ENCODE data around the gene CFAP77. TPM values are rescaled to one million over a fixed set of nuclear protein-coding genes. Genes with fewer than 3 reads are reported as not detected.
A peak's percentile ranks its signal among the peaks of the same experiment; 100 is the strongest.

CFAP77 gene
- total RNA-seq, 1 donor from 2014 or later = not detected

- no peak overlapping the region for H3K9ac ChIP-seq (ENCODE audit: low read depth in 1 of 3, low read length in 3 of 3)
- no peak overlapping the region for H3K4me3 ChIP-seq (ENCODE audit: low read length in 3 of 3)
- no peak overlapping the region for H3K27ac ChIP-seq (ENCODE audit: low read depth, low read length)
- no peaks in the 10 kb centered on the region for H3K9me3 ChIP-seq (ENCODE audit: control insufficient read depth in 3 of 3, low read length in 3 of 3)
- H3K4me1 ChIP-seq (ENCODE audit: control insufficient read depth in 3 of 3, insufficient read depth in 3 of 3, low read length in 3 of 3) = peaks cover 0 to 6% (median 4%) of the 10 kb centered on the region in 3 donors
- H3K36me3 ChIP-seq (ENCODE audit: control insufficient read depth in 3 of 3, insufficient read depth in 3 of 3, low read length in 3 of 3) = no peaks in the 10 kb centered on the region
- peaks cover 76 to 86% (median 81%) of the 10 kb centered on the region in 3 donors for H3K27me3 ChIP-seq (ENCODE audit: control insufficient read depth in 3 of 3, insufficient read depth in 3 of 3, low read length in 3 of 3)
Observed at GRCh38 chr9:132575811-132576210, 165.8 kb downstream of the CFAP77 start.

GRCh38 chr9:132577119-132577518 lies 167.1 kb downstream of the CFAP77 start:
- no peaks in the 10 kb centered on the region for H3K36me3 ChIP-seq (ENCODE audit: control insufficient read depth in 3 of 3, insufficient read depth in 3 of 3, low read length in 3 of 3)
- peaks cover 0 to 7% (median 6%) of the 10 kb centered on the region in 3 donors for H3K4me1 ChIP-seq (ENCODE audit: control insufficient read depth in 3 of 3, insufficient read depth in 3 of 3, low read length in 3 of 3)
- H3K9ac ChIP-seq (ENCODE audit: low read depth in 1 of 3, low read length in 3 of 3) = no peak overlapping the region
- no peak overlapping the region for H3K27ac ChIP-seq (ENCODE audit: low read depth, low read length)
- peaks cover 78 to 84% (median 84%) of the 10 kb centered on the region in 3 donors for H3K27me3 ChIP-seq (ENCODE audit: control insufficient read depth in 3 of 3, insufficient read depth in 3 of 3, low read length in 3 of 3)
- no peaks in the 10 kb centered on the region for H3K9me3 ChIP-seq (ENCODE audit: control insufficient read depth in 3 of 3, low read length in 3 of 3)
- H3K4me3 ChIP-seq (ENCODE audit: low read length in 3 of 3) = no peak overlapping the region

DNA sequence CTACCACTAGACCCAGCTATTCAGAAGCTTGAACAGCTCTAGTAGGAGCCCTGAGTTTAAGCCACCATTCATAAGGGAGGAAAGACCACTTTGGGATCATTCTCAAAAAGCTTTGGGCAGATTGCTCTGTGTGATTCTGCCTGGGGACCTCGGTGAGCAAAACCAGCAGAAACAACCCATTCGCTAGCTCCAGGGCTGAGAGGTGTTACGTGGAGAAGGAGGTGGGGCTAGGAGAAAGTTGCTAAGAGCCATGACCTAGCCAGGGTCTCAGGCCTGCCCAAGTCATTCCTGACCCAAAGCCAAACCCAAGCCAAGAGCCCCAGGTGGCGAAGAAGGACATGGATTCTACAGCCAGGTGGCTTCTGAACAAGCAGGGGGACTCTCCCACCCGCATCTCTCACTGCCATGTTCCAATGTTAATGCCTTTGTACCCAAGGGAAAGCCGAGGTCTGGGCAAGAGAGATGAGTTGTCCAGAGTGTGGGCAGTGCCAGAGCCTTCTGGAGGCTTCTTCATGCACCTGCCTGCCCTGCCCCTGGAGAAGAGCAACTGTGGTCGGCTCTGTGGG lies 168.4 kb downstream of the CFAP77 start:
- H3K9me3 ChIP-seq (ENCODE audit: control insufficient read depth in 3 of 3, low read length in 3 of 3) = no peaks in the 10 kb centered on the region
- H3K4me1 ChIP-seq (ENCODE audit: control insufficient read depth in 3 of 3, insufficient read depth in 3 of 3, low read length in 3 of 3) = peaks cover 0 to 7% (median 6%) of the 10 kb centered on the region in 3 donors
- no peak overlapping the region for H3K4me3 ChIP-seq (ENCODE audit: low read length in 3 of 3)
- no peak overlapping the region for H3K9ac ChIP-seq (ENCODE audit: low read depth in 1 of 3, low read length in 3 of 3)
- H3K27ac ChIP-seq (ENCODE audit: low read depth, low read length) = no peak overlapping the region
- H3K27me3 ChIP-seq (ENCODE audit: control insufficient read depth in 3 of 3, insufficient read depth in 3 of 3, low read length in 3 of 3) = peaks cover 73 to 80% (median 79%) of the 10 kb centered on the region in 3 donors
- H3K36me3 ChIP-seq (ENCODE audit: control insufficient read depth in 3 of 3, insufficient read depth in 3 of 3, low read length in 3 of 3) = no peaks in the 10 kb centered on the region

- no peak overlapping the region for H3K4me3 ChIP-seq (ENCODE audit: low read length in 3 of 3)
Observed at GRCh38 chr9:132579427-132579798, 169.4 kb downstream of the CFAP77 start.

DNA sequence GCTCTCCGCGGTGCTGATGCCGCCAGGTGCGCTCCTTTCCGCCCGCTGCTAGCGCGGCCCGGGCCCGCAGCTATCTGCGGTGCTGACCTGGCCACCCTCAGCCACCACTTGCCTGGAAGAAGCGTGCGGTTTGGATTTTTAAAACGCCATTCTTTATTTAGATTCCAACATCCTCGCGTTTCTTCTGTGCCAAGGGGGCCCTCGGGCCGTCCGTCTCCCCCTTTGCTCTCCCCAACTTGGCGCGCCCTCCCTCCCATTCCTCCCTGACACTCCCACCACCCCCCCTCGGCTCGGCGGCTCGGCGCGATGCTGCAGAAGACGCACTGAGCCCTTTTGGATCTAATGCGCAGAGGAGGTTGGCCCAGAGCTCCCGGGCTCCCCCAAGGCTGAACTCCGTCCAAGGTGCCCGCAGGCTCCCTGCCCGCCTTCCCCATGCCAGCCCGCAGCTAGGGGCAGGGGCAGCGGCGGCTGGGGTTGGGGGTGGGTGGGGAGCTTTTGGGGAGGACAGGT lies 172.3 kb downstream of the CFAP77 start, which contains the start of gene BARHL1:
Gene BARHL1, plus strand, starts transcription at position 331 of the 510 bp plus-strand sequence. CDS start 192 bp downstream, outside the sequence.
- Histone ChIP-seq H3K36me3 (ENCODE audit: control insufficient read depth in 3 of 3, insufficient read depth in 3 of 3, low read length in 3 of 3) (no peaks in the 10 kb centered on the region), H3K4me1 (ENCODE audit: control insufficient read depth in 3 of 3, insufficient read depth in 3 of 3, low read length in 3 of 3) (peaks cover 0 to 7% (median 5%) of the 10 kb centered on the region in 3 donors), H3K27me3 (ENCODE audit: control insufficient read depth in 3 of 3, insufficient read depth in 3 of 3, low read length in 3 of 3) (peaks cover 80 to 86% (median 85%) of the 10 kb centered on the region in 3 donors)

More at GRCh38 chr9:132579427-132579798, 169.4 kb downstream of the CFAP77 start:
- H3K9me3 ChIP-seq (ENCODE audit: control insufficient read depth in 3 of 3, low read length in 3 of 3) = no peaks in the 10 kb centered on the region
- H3K36me3 ChIP-seq (ENCODE audit: control insufficient read depth in 3 of 3, insufficient read depth in 3 of 3, low read length in 3 of 3) = no peaks in the 10 kb centered on the region
- H3K27ac ChIP-seq (ENCODE audit: low read depth, low read length) = no peak overlapping the region
- no peak overlapping the region for H3K9ac ChIP-seq (ENCODE audit: low read depth in 1 of 3, low read length in 3 of 3)
- peaks cover 79 to 85% (median 84%) of the 10 kb centered on the region in 3 donors for H3K27me3 ChIP-seq (ENCODE audit: control insufficient read depth in 3 of 3, insufficient read depth in 3 of 3, low read length in 3 of 3)
- H3K4me1 ChIP-seq (ENCODE audit: control insufficient read depth in 3 of 3, insufficient read depth in 3 of 3, low read length in 3 of 3) = peaks cover 0 to 7% (median 6%) of the 10 kb centered on the region in 3 donors

DNA sequence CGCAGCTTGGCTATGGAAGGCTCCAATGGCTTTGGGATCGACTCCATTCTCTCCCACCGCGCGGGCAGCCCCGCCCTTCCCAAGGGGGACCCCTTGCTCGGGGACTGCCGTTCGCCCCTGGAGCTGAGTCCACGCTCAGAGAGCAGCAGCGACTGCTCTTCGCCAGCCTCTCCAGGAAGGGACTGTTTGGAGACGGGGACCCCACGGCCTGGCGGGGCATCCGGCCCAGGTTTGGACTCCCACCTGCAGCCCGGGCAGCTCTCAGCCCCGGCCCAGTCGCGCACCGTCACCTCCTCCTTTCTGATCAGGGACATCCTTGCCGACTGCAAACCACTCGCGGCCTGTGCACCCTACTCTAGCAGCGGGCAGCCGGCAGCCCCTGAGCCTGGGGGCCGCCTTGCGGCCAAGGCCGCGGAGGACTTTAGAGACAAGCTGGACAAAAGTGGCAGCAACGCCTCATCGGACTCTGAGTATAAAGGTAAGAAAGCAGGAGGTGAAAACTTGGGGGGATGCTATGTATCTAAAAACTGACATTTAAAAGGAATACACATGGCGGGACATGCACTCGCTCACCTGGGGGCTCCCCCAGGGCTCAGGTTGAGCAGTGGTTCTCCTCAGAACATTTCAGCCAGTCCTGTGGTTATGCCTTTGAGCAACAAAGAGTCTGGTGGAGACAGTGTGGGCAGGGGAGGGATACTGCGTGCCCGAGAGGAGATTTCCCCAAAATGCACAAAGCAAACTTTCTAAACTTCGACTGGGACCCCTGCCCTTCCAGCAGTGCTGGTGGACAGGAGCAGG lies 173.0 kb downstream of the CFAP77 start:
- Histone ChIP-seq H3K4me3 (ENCODE audit: low read length in 3 of 3) (no peak overlapping the region), H3K9ac (ENCODE audit: low read depth in 1 of 3, low read length in 3 of 3) (no peak overlapping the region), H3K4me1 (ENCODE audit: control insufficient read depth in 3 of 3, insufficient read depth in 3 of 3, low read length in 3 of 3) (peaks cover 0 to 3% (median 2%) of the 10 kb centered on the region in 3 donors), H3K27me3 (ENCODE audit: control insufficient read depth in 3 of 3, insufficient read depth in 3 of 3, low read length in 3 of 3) (peaks cover 80 to 89% (median 85%) of the 10 kb centered on the region in 3 donors), H3K36me3 (ENCODE audit: control insufficient read depth in 3 of 3, insufficient read depth in 3 of 3, low read length in 3 of 3) (no peaks in the 10 kb centered on the region), H3K9me3 (ENCODE audit: control insufficient read depth in 3 of 3, low read length in 3 of 3) (no peaks in the 10 kb centered on the region), H3K27ac (ENCODE audit: low read depth, low read length) (no peak overlapping the region)

More for the DNA sequence above, 172.3 kb downstream of the CFAP77 start, which contains the start of gene BARHL1:
- H3K4me3 ChIP-seq (ENCODE audit: low read length in 3 of 3) = peak within 1 kb of the TSS in 1 of 3 donors; percentile 12
- no peaks in the 10 kb centered on the region for H3K9me3 ChIP-seq (ENCODE audit: control insufficient read depth in 3 of 3, low read length in 3 of 3)
- no peak within 1 kb of the TSS for H3K27ac ChIP-seq (ENCODE audit: low read depth, low read length)
- H3K9ac ChIP-seq (ENCODE audit: low read depth in 1 of 3, low read length in 3 of 3) = no peak within 1 kb of the TSS

GRCh38 chr9:132583584-132584304 lies 173.7 kb downstream of the CFAP77 start:
- H3K27me3 ChIP-seq (ENCODE audit: control insufficient read depth in 3 of 3, insufficient read depth in 3 of 3, low read length in 3 of 3) = peaks cover 80 to 89% (median 85%) of the 10 kb centered on the region in 3 donors
- no peaks in the 10 kb centered on the region for H3K36me3 ChIP-seq (ENCODE audit: control insufficient read depth in 3 of 3, insufficient read depth in 3 of 3, low read length in 3 of 3)
- no peaks in the 10 kb centered on the region for H3K9me3 ChIP-seq (ENCODE audit: control insufficient read depth in 3 of 3, low read length in 3 of 3)
- H3K4me3 ChIP-seq (ENCODE audit: low read length in 3 of 3) = no peak overlapping the region
- no peak overlapping the region for H3K9ac ChIP-seq (ENCODE audit: low read depth in 1 of 3, low read length in 3 of 3)
- peaks cover 0 to 3% (median 2%) of the 10 kb centered on the region in 3 donors for H3K4me1 ChIP-seq (ENCODE audit: control insufficient read depth in 3 of 3, insufficient read depth in 3 of 3, low read length in 3 of 3)
- H3K27ac ChIP-seq (ENCODE audit: low read depth, low read length) = no peak overlapping the region

DNA sequence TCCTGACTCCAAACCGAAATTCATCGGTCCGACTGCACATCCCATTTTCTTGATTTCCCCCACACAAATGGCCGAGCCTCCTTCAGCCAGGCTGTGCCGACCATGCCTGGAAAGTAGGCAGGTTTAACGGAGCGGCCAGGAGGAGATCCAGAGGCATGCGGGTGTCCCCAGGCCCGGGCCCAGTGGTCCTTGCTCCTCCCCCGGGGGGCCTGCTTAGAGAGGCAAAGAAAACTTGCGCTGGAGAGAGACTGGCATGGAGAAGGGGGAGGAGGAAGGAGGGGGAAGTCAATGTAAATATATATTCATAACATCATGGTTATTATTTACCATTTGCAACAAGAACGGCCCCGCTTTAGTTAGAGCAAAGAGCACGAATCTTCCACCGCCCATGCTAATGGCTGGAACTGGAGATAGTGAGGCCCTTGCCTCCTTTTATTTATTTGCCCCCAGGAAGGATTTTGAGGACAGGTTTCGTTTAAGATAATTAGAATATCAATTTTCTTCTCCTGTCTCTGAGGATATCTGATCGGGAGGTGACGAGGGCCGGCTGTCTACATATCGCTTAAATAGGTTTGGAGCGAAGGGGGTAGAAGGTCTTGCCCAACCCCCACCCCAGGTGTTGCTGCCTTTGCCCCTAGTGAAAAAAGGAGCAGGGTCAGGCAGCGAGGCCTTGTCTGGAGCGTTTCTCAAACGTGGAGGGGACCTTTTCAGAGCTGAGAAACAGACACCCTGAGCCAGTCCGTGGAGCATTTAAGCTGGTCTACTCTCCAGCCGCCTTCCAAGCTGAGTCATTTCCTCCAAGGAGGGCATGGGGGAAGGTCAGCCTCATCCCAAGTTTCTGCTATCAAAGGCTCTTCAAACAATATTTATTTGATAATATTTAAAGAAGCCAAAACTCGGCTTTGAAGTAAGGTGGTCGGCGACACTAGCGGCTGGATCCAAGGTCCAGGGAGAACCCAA lies 174.9 kb downstream of the CFAP77 start:
- Histone ChIP-seq H3K9ac (ENCODE audit: low read depth in 1 of 3, low read length in 3 of 3) (no peak overlapping the region), H3K27ac (ENCODE audit: low read depth, low read length) (no peak overlapping the region), H3K36me3 (ENCODE audit: control insufficient read depth in 3 of 3, insufficient read depth in 3 of 3, low read length in 3 of 3) (no peaks in the 10 kb centered on the region), H3K4me1 (ENCODE audit: control insufficient read depth in 3 of 3, insufficient read depth in 3 of 3, low read length in 3 of 3) (peaks cover 0 to 3% (median 2%) of the 10 kb centered on the region in 3 donors), H3K4me3 (ENCODE audit: low read length in 3 of 3) (no peak overlapping the region), H3K9me3 (ENCODE audit: control insufficient read depth in 3 of 3, low read length in 3 of 3) (no peaks in the 10 kb centered on the region), H3K27me3 (ENCODE audit: control insufficient read depth in 3 of 3, insufficient read depth in 3 of 3, low read length in 3 of 3) (peaks cover 73 to 86% (median 85%) of the 10 kb centered on the region in 3 donors)

Measured in skeletal muscle tissue (tissue), 4 donors.